ENCODE data around the gene REEP3.
"Not testable (repeated sequence)": the region's sequence is repeated elsewhere in the genome, so short reads cannot be mapped to it uniquely, and the experiment has no call there.

Gene REEP3

GRCh38 chr10:63642808-63643207 is 121.6 kb downstream of the REEP3 start:
- H3K4me3 ChIP-seq, result no peak overlapping the region
- H3K27ac ChIP-seq, result peak overlapping the region in 2 of 21 experiments; percentile 25 to 71

- peak overlapping the region in 7 of 21 experiments; percentile 18 to 77 (median 58) for H3K27ac ChIP-seq
- H3K4me3 ChIP-seq, result no peak overlapping the region
Observed at GRCh38 chr10:63644418-63645142, 123.4 kb downstream of the REEP3 start.

GRCh38 chr10:63645195-63645594 is 124.0 kb downstream of the REEP3 start:
- Histone ChIP-seq H3K27ac (peak overlapping the region in 6 of 21 experiments; percentile 22 to 77 (median 60)), H3K4me3 (no peak overlapping the region)

DNA sequence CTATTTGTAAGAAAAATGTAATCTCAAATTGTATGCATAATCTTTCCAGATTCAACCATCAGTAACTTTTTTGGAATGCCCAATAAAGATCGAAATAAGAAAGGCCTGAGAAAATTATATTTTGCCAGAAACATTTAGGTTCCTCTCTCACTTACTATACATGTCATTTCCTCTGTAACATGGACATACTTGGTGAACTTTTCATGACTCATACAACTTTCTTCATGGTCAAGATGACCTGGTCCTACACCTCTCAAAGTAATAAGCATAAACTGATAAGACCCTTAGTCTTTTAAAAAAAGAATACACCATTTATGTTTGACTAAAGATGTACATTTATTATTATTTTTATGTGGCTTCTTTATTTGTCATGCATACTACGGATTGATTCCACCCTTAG is 125.3 kb downstream of the REEP3 start:
- Histone ChIP-seq H3K27ac (no peak overlapping the region), H3K4me3 (no peak overlapping the region)

GRCh38 chr10:63651864-63652263 is 130.7 kb downstream of the REEP3 start:
- H3K4me3 ChIP-seq, result no peak overlapping the region
- H3K27ac ChIP-seq, result no peak overlapping the region

DNA sequence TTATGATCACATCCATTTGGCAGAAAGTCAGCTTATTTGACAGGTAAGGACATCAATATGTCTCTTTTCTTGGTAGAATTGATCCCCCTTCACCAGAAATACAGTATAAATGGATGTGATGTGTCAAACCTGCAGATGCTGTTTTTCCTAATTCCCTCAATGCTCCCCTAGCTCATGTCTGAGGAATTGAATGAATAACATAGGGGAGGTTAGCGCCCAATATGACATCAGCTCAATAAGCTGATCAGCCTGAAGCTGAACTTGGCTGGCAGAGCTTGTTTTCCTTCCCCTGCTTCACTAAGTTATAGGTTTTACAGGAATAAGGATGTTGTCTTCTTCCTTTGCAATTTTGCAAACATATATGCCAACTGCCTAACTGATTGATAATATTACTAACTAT is 132.5 kb downstream of the REEP3 start:
- H3K27ac ChIP-seq, result no peak overlapping the region
- no peak overlapping the region for H3K4me3 ChIP-seq

DNA sequence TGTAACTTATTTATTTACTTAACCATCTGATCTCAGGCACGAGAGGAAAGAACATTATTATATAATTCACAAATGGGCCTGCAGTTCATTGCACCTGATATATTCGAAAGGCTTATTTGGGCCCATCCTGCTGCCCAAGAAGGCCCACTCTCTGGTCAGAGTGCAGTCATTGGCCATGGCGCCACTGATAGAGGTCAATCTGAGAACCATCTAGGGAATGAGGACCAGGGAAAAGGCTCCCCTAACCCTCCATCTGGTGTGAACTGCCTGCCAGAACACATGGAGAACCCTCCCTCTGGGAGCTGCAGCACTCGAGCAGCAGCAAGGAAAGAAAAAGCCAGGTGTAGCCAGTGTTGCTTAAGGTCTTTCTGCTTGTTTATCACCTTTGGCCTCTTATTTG is 136.6 kb downstream of the REEP3 start:
- Histone ChIP-seq H3K27ac (no peak overlapping the region), H3K4me3 (no peak overlapping the region)

- H3K27ac ChIP-seq, H3K4me3 ChIP-seq: not testable (repeated sequence)
Observed at GRCh38 chr10:63660941-63661340, 139.7 kb downstream of the REEP3 start.

DNA sequence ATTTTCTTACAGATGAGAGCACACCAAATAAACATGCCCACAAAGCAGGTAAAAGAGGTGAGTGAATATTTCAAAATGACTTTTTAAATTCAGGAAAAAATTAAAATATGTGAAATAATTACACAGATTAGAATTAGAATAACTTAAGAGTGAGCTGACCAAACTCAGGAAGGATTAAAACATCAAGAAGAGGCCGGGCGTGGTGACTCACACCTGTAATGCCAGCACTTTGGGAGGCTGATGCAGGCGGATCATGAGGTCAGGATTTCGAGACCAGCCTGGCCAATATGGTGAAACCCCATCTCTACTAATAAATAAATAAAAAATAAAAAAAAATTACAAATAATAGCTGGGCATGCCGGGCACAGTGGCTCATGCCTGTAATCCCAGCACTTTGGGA is 140.1 kb downstream of the REEP3 start:
- no peak overlapping the region for H3K4me3 ChIP-seq
- no peak overlapping the region for H3K27ac ChIP-seq

DNA sequence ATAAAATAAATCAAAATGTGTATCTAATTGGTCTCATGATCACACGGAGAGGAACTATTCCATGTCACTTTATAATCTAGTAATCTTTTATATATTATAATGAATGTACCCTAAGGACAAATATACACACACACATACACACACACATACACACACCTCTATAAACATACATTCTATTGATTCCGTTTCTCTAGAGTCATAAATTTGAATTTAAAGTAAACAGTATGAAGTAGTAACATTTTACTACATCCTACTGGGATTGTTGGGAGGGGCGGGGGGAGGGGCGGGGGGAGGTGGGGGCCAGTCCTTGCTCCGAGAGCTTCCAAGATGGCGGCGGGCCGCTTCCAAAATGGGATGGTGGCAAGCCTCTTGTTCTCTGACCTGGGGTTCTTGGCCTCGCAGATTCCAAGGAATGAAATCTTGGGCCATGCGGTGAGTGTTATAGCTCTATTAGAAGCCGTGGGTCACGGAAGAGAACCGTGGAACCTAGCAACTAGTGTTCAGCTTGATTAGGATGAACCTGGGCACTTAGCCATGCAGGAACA is 143.2 kb downstream of the REEP3 start:
- Histone ChIP-seq H3K27ac (peak overlapping the region in 1 of 21 experiments; percentile 21), H3K4me3 (peak overlapping the region in 1 of 7 experiments; percentile 8)

- H3K27ac ChIP-seq, result peak overlapping the region in 1 of 21 experiments; percentile 21
Observed at GRCh38 chr10:63665006-63665580, 143.9 kb downstream of the REEP3 start.

DNA sequence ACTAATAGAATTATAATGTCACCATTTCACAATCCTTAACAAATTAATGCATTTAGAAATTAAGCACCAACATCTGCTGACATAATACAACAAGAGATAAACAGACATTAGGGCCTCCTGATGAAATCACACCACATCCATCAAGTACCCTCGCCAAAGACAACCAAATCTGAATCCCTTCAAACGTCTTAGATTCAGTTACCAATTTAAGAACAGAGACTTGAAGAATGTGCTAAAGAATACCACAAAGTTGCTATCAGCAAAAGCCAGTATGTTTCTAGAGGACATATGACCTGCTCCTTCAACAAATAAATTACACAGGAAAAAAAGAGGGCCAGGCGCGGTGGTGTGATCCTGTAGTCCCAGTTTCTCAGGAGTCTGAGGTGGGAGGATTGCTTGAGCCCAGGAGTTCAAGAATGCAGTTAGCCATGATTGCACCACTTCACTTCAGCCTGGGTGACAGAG is 144.5 kb downstream of the REEP3 start:
- Histone ChIP-seq H3K4me3 (no peak overlapping the region), H3K27ac (no peak overlapping the region)

More at GRCh38 chr10:63665006-63665580, 143.9 kb downstream of the REEP3 start:
- peak overlapping the region in 1 of 7 experiments; percentile 8 for H3K4me3 ChIP-seq

DNA sequence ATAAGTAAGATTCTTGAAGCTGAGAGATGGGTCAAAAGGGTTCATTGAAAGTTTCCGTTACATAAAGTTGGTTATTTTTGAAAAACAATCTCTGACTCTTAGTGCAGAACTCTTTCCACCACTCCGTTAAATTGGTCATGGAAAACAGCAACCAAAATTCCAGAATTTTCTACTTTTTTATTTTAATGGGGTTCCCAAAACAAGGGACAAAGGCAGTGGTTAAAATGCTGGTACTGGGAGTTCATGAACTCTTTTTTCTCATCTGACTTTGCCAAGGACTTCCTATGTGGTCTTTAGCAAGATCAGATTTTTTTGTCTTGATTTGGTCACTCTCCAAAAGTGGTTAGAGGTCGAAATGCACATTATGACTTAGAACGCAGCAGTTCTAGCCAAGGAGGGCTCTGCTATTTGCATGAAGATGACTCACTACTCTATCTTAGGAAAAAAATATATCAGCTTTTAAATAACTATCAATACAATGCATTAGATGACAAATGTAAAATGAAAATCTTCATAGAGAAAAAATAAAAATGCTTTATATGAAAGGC is 145.7 kb downstream of the REEP3 start:
- H3K27ac ChIP-seq, result no peak overlapping the region

DNA sequence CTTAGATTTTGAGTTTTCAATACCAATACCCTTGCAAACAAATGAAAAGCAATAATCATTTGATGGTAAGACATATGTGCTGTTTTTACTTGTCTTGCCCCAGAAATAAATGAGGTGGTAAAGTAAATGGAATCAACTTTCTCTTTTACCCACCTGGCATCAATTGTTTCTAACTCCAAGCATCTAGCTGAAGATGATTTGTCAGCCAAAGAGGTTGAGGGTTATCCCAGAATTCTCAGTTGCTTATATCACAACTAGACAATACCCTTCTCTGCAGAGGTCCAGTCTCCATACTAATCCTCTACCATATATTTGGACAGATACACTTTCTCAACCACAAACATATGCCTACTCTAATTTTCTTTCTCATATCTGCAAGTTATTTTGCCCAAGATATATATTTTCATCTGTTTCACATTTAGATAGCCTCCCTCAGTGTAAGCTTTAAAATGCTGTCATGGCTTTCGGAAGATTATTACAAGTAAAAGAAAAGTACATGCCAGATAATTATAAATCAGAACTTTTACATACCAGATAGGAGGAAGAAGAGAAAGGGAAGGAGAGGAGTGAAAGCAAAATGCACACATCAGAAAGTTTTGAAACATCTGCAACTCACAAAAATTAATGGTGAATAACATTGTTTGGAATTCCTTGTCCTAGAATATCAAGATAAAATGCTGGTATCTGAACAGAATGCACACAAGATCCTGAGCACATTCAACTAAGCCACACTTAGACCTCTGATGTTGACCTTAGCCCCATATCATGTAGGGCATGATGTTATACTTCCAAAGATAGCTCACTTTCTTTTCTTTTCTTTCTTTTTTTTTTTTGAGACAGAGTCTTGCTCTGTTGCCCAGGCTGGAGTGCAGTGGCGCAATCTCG is 146.6 kb downstream of the REEP3 start:
- peak overlapping the region in 1 of 21 experiments; percentile 30 for H3K27ac ChIP-seq

More for the DNA sequence above, 145.7 kb downstream of the REEP3 start:
- no peak overlapping the region for H3K4me3 ChIP-seq

GRCh38 chr10:63670291-63670898 is 149.2 kb downstream of the REEP3 start:
- H3K4me3 ChIP-seq, result no peak overlapping the region
- H3K27ac ChIP-seq, result peak overlapping the region in 6 of 21 experiments; percentile 10 to 60 (median 29)

More for the DNA sequence above, 146.6 kb downstream of the REEP3 start:
- H3K4me3 ChIP-seq, result no peak overlapping the region

GRCh38 chr10:63671317-63671937 is 150.2 kb downstream of the REEP3 start:
- no peak overlapping the region for H3K4me3 ChIP-seq
- H3K27ac ChIP-seq, result peak overlapping the region in 7 of 21 experiments; percentile 3 to 58 (median 29)

GRCh38 chr10:63672491-63672890 is 151.3 kb downstream of the REEP3 start:
- Histone ChIP-seq H3K27ac (peak overlapping the region in 11 of 21 experiments; percentile 3 to 60 (median 35)), H3K4me3 (no peak overlapping the region)

- H3K27ac ChIP-seq, result peak overlapping the region in 3 of 21 experiments; percentile 35 to 60 (median 48)
Observed at GRCh38 chr10:63673246-63673645, 152.0 kb downstream of the REEP3 start.

DNA sequence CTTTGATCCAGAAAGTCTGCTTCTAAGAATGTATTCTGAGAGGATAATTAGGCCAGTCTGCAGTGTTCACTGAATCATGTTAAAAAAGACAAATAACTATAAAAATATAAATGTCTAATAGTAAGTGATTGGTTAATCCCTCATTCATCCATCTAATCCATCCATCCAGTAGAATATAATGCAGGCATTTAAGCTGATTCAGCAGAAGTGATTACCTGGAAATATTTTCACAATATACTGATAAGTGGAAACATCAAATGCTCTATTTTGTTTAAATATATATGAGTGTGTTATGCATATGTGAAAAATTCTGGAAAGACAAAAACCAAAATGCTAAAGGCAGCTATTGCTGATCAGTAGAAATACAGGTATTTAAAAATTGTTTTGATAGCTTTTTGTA is 152.6 kb downstream of the REEP3 start:
- no peak overlapping the region for H3K4me3 ChIP-seq
- no peak overlapping the region for H3K27ac ChIP-seq

More at GRCh38 chr10:63673246-63673645, 152.0 kb downstream of the REEP3 start:
- H3K4me3 ChIP-seq, result no peak overlapping the region

Data from skin epidermis (tissue), 12 donors.